ENCODE measurements around the gene FN3K. TPM values are rescaled to one million over a fixed set of nuclear protein-coding genes. Genes with fewer than 3 reads are reported as not detected.
A peak's percentile ranks its signal among the peaks of the same experiment; 100 is the strongest.

FN3K gene
- polyA plus RNA-seq, 10 donors: 12.2 to 19.9 (median 15.9) TPM

DNA sequence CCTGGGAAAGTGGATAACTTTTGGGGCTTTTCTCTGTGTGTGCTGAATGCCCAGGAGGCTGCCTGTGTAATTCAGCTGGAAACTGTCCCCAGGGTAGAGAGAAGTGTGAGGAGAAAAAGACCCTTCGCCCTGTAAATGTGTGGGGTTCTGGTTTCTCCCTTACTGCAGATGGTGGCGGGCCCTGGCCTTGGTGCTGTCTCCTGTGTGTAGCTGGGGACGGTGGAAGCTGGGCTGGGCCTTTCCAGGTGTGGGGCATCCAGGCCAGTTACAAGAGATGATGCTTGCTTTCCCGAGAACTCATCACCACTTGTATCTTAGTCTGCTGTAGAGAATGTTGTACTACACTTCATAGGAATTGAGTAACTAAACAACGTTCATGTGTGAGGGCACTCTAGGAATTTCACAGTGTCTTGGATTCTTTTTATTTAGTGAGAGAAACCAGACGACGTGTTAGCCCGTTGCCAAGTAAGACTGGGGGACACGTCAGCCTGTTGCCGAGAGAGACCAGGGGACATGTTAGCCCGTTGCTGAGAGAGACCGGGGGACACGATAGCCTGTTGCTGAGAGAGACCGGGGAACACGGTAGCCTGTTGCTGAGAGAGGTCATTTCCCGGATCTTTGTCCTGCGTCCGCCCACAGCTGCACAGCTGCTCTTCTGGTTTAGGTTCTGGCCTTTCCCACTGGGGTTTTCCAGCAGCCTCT lies 59.5 kb downstream of the FN3K start:
- peak in 2 of 3 donors; percentile 71 to 89 for DNase-seq

DNA sequence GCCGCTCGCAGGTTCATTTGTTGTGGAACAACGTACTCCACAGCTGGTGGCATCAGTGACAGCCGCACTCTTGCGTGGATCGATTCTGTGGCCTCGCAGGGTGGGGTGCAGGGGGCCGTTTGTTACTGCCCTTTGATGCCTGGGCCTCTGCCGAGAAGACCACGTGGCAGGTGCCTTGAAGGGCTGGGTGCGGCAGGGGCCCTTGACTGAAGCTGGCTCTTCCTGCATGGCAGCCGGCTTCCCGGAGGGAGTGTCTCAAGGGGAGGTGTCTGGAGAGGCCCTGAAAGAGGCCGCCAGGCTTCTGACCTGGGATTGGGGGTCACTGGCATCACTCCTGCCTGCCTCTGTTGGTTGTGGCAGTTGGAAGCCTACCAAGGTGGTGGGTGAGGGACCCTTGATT lies 60.2 kb downstream of the FN3K start:
- DNase-seq: no peak

DNA sequence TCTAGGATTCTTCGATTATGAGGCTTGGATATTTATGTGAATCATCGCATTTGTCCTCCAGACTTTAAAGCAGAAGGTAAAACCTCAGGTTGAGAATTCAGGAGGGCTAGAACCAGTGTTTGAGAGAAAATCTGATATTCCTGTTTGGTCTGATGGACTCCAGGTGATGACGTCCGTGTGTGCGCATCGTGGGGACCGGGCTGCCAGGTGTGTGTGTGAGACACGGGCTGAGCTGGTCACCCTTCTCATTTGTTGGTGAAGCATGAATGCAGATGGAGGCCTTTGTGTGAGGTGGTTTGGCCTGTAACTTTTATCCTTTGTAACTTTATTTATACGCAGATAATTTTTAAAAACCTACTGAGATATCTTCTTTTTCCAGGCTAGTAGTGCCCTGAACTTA lies 61.6 kb downstream of the FN3K start:
- no peak for DNase-seq

DNA sequence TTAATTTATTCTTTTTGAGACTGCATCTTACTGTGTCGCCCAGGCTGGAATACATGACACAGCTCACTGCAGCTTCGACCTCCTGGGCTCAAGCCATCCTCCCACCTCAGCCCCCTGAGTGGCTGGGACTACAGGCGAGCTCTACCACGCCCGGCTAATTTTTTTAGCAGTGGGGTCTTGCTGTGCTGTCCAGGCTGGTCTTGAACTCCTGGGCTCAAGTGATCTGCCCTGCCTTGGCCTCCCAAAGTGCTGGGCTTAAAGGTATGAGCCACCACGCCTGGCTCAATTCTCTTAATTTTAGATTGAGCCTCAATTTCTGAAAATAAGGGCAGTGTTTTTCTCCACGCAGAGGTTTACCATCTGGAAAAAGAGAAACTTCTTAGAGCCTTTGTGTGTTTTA lies 63.3 kb downstream of the FN3K start:
- DNase-seq: no peak

DNA sequence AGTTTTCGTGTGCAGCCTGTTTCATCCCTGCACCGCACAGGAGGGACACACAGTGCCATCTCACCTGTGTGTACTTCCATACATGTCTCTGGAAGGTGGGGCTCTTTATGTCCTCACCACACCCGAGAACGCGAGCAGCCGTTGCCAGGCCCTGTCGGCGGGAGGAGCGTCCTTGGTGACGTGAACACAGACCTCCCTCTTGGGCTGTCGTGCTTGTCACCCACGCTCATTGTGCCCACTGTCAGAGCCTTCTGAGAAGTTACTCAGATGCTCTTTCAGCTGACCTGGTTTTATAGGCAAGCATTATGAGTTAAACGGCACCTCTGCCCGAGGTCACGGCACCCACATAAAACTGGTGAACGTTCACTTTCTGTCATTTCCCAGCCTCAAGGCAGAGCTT lies 64.2 kb downstream of the FN3K start:
- no peak for DNase-seq

Other genes starting within 250 kb of the FN3K start
- gene FOXK2, start 215.9 kb upstream of the FN3K start, polyA plus RNA-seq (ENCODE audit: insufficient read length in 10 of 10): 10 to 100 TPM; 34.3 to 45.3 (median 40.1) TPM
- gene WDR45B, start 87.2 kb upstream of the FN3K start, polyA plus RNA-seq (ENCODE audit: insufficient read length in 10 of 10): 10 to 100 TPM; 51.5 to 71.7 (median 58.3) TPM
- gene RAB40B, start 36.9 kb upstream of the FN3K start, polyA plus RNA-seq (ENCODE audit: insufficient read length in 10 of 10): 10 to 100 TPM; 34.7 to 51.0 (median 44.1) TPM
- 10 to 100 TPM; 24.0 to 36.4 (median 30.0) TPM for gene FN3KRP, start 18.9 kb upstream of the FN3K start, polyA plus RNA-seq (ENCODE audit: insufficient read length in 10 of 10)
- gene TBCD, start 16.4 kb downstream of the FN3K start, polyA plus RNA-seq (ENCODE audit: insufficient read length in 10 of 10): 10 to 100 TPM; 53.5 to 86.2 (median 60.0) TPM
- gene ZNF750, start 104.4 kb downstream of the FN3K start, polyA plus RNA-seq (ENCODE audit: insufficient read length in 10 of 10): 1 to 10 TPM in 2 of 10 donors, under 1 TPM in 8; 0.17 to 8.7 (median 0.28) TPM